ENCODE results near the gene DDX1.
"Not testable (repeated sequence)": the region's sequence is repeated elsewhere in the genome, so short reads cannot be mapped to it uniquely, and the experiment has no call there.

Gene DDX1

DNA sequence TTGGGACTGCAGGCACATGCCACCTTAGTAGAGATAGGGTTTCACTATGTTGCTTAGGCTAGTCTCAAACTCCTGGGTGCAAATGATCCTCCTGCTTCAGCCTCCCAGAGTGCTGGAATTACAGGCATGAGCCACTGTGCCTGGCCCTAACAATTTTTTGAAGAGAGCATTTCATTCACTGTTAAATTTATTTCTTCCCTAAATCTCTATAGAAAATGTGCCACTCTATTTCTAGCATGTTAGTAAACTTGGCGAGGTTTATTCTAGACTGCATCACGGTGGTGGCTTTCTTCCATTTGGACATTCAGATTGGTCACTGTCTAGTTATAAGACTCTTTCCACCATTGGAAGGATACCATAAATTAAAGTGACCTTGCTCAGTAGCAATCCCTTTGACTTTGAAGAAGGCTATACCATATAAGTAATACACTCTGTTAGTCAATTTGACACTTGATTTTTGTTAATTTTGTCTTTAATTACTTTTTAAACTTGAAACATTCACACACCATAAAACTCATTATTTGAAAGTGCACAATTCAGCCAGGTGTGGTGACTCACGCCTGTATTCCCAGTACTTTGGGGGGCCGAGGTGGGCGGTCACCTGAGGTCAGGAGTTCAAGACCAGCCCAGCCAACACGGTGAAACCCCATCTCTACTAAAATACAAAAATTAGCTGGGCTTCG, 16.2 kb downstream of the DDX1 start:
- TF ChIP-seq, protein P1, sequence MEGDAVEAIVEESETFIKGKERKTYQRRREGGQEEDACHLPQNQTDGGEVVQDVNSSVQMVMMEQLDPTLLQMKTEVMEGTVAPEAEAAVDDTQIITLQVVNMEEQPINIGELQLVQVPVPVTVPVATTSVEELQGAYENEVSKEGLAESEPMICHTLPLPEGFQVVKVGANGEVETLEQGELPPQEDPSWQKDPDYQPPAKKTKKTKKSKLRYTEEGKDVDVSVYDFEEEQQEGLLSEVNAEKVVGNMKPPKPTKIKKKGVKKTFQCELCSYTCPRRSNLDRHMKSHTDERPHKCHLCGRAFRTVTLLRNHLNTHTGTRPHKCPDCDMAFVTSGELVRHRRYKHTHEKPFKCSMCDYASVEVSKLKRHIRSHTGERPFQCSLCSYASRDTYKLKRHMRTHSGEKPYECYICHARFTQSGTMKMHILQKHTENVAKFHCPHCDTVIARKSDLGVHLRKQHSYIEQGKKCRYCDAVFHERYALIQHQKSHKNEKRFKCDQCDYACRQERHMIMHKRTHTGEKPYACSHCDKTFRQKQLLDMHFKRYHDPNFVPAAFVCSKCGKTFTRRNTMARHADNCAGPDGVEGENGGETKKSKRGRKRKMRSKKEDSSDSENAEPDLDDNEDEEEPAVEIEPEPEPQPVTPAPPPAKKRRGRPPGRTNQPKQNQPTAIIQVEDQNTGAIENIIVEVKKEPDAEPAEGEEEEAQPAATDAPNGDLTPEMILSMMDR (IDR thresholded peaks at IDR 0.05; ENCODE audit: extremely low read depth, missing control alignments), result no peak
- DNase-seq (ENCODE audit: low spot score), result no peak

DNA sequence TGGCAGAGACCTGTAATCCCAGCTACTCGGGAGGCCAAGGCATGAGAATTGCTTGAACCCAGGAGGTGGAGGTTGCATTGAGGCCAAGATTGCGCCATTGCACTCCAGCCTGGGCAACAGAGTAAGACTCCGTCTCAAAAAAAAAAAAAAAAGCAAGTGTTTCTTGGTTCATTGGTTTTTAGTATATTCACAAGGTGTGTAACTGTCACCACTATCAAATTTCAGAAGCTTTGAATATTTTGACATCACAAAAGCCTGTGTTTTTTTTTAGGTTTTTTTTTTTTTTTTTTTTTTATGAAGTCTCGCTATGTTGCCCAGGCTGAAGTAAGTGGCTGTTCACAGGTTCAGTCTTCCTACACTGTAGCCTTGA, 16.7 kb downstream of the DDX1 start:
- TF ChIP-seq, protein P1 (IDR thresholded peaks at IDR 0.05; ENCODE audit: extremely low read depth, missing control alignments), result no peak
- no peak for DNase-seq (ENCODE audit: low spot score)

DNA sequence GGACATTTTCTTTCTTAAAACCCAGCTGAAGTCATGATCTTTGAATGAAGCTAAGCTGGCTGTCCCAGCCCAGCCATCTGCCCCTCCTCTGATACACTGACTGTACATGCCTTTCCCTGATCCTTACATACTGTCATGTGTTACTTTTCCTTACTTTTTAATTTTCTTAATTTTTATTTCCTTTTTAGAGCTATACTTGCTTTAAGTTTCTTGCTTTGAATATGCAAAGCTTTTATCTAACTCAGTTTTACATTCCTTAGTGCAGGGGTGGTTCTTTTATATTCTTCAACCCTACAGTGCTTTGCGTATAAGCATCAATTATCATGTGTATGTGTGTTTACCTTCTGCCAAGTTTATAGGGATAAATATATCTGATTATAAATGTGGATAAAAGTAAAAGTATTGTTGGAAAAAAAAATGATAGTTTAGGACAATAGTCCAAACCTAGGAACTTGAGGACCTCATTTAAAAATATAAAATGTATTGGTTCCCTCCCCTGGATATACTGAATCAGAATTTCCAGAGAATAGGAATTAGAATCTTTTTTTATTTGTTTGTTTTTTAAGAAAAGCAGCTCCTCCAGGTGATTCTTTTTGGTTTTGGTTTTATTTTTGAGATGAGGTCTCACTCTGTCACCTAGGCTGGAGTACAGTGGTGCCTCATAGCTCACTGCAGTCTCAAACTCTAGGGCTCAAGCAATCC, 17.8 kb downstream of the DDX1 start:
- no peak for DNase-seq (ENCODE audit: low spot score)
- TF ChIP-seq, protein P1 (IDR thresholded peaks at IDR 0.05; ENCODE audit: extremely low read depth, missing control alignments), result no peak

GRCh38 chr2:15610430-15610952, 18.8 kb downstream of the DDX1 start:
- no peak for DNase-seq (ENCODE audit: low spot score)
- TF ChIP-seq, protein P1 (IDR thresholded peaks at IDR 0.05; ENCODE audit: extremely low read depth, missing control alignments), result no peak

- not testable (repeated sequence) for DNase-seq (ENCODE audit: low spot score)
These were observed 20.4 kb downstream of the DDX1 start for GRCh38 chr2:15612101-15612500.

GRCh38 chr2:15613736-15614429, 22.2 kb downstream of the DDX1 start:
- TF ChIP-seq, protein P1 (IDR thresholded peaks at IDR 0.05; ENCODE audit: extremely low read depth, missing control alignments), result no peak
- no peak for DNase-seq (ENCODE audit: low spot score)

GRCh38 chr2:15614545-15615300, 23.1 kb downstream of the DDX1 start:
- no peak for DNase-seq (ENCODE audit: low spot score)
- TF ChIP-seq, protein P1 (IDR thresholded peaks at IDR 0.05; ENCODE audit: extremely low read depth, missing control alignments), result no peak
